ENCODE results near the gene ANXA3.
"Not testable (repeated sequence)": the region's sequence is repeated elsewhere in the genome, so short reads cannot be mapped to it uniquely, and the experiment has no call there.

The ANXA3 gene

GRCh38 chr4:78571804-78572203, 20.2 kb downstream of the ANXA3 start:
- no peak for DNase-seq (ENCODE audit: low read depth)

- no peak for DNase-seq (ENCODE audit: low read depth)
These were observed 27.3 kb downstream of the ANXA3 start for GRCh38 chr4:78578674-78579425.

GRCh38 chr4:78581618-78582017, 30.0 kb downstream of the ANXA3 start:
- no peak for DNase-seq (ENCODE audit: low read depth)

- DNase-seq (ENCODE audit: low read depth) = no peak
These were observed 33.4 kb downstream of the ANXA3 start for GRCh38 chr4:78584863-78585547.

- no peak for DNase-seq (ENCODE audit: low read depth)
These were observed 34.1 kb downstream of the ANXA3 start for GRCh38 chr4:78585633-78586032.

- no peak for DNase-seq (ENCODE audit: low read depth)
These were observed 37.5 kb downstream of the ANXA3 start for GRCh38 chr4:78588894-78589545.

GRCh38 chr4:78591404-78591803, 39.8 kb downstream of the ANXA3 start:
- no peak for DNase-seq (ENCODE audit: low read depth)

- DNase-seq (ENCODE audit: low read depth) = no peak
These were observed 40.7 kb downstream of the ANXA3 start for GRCh38 chr4:78592088-78592783.

GRCh38 chr4:78596111-78596742, 44.7 kb downstream of the ANXA3 start:
- no peak for DNase-seq (ENCODE audit: low read depth)

GRCh38 chr4:78598431-78598830, 46.9 kb downstream of the ANXA3 start:
- not testable (repeated sequence) for DNase-seq (ENCODE audit: low read depth)

GRCh38 chr4:78599147-78599546, 47.6 kb downstream of the ANXA3 start:
- no peak for DNase-seq (ENCODE audit: low read depth)

GRCh38 chr4:78599931-78600375, 48.4 kb downstream of the ANXA3 start:
- DNase-seq (ENCODE audit: low read depth) = no peak

GRCh38 chr4:78601013-78601412, 49.4 kb downstream of the ANXA3 start:
- no peak for DNase-seq (ENCODE audit: low read depth)

- peak; percentile 11 for DNase-seq (ENCODE audit: low read depth)
These were observed 50.8 kb downstream of the ANXA3 start for GRCh38 chr4:78602334-78602733.

GRCh38 chr4:78603384-78603783, 51.8 kb downstream of the ANXA3 start:
- no peak for DNase-seq (ENCODE audit: low read depth)

- DNase-seq (ENCODE audit: low read depth) = no peak
These were observed 53.4 kb downstream of the ANXA3 start for GRCh38 chr4:78604988-78605387.

GRCh38 chr4:78606035-78606434, 54.5 kb downstream of the ANXA3 start:
- no peak for DNase-seq (ENCODE audit: low read depth)

- DNase-seq (ENCODE audit: low read depth) = no peak
These were observed 55.0 kb downstream of the ANXA3 start for GRCh38 chr4:78606530-78607095.

- no peak for DNase-seq (ENCODE audit: low read depth)
These were observed 57.1 kb downstream of the ANXA3 start for GRCh38 chr4:78608684-78609083.

- no peak for DNase-seq (ENCODE audit: low read depth)
These were observed 58.0 kb downstream of the ANXA3 start for GRCh38 chr4:78609580-78609979.

GRCh38 chr4:78610546-78611214, 59.1 kb downstream of the ANXA3 start:
- DNase-seq (ENCODE audit: low read depth) = peak; percentile 46
